ENCODE results near the gene UBQLN4.

Gene UBQLN4

DNA sequence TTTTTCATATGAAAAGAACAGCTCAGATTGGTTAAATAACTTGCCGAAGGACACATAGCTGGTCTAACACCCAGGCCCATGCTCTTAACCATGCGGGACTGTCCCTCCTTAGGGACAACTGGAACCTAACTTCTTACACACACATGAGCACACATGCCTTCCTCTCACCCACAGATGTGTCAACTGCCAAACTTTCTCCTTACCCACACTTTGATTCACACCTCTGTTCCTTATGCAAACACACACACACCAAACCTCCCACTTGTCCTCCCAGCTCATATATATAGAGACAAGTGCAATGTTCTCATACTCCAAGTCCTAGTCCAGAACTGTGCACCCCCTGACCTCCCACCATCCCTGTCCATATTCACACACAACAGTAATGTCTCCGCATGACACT is 11.6 kb upstream of the UBQLN4 start:
- ChIA-PET CTCF (interaction anchor here (0.6 to 7.2 kb wide), 17 partner anchors 8 to 814 kb away, joined by 3 to 65 read pairs (median 6); partner anchors contain the start of genes KHDC4, SSR2 and UBQLN4), POLR2A (interaction anchor here (0.5 to 1.0 kb wide), 2 partner anchors 14 to 233 kb away, joined by 3 to 7 read pairs; no protein-coding TSS in a partner anchor)
- no peaks in the 10 kb centered on the region for H3K36me3 ChIP-seq (ENCODE audit: control insufficient read depth in 2 of 2, insufficient read depth in 1 of 2, low read length in 2 of 2)
- H3K27ac ChIP-seq (ENCODE audit: extremely low read depth, low read depth, low read length) = no peak overlapping the region
- TF ChIP-seq PATZ1 (tag by site-specific recombination; IDR thresholded peaks at IDR 0.05) (no peak), ZNF350 (tag by site-specific recombination; IDR thresholded peaks at IDR 0.05) (no peak), ZNF658 (tag by site-specific recombination; IDR thresholded peaks at IDR 0.05) (no peak), ZBTB7A (tag by site-specific recombination; IDR thresholded peaks at IDR 0.05; ENCODE audit: low read depth) (no peak), ZNF121 (tag by site-specific recombination; IDR thresholded peaks at IDR 0.05) (no peak), ZNF521 (tag by site-specific recombination; IDR thresholded peaks at IDR 0.05) (no peak), WT1 (tag by site-specific recombination; IDR thresholded peaks at IDR 0.05) (no peak), ZFHX2 (tag by site-specific recombination; conservative IDR thresholded peaks at IDR 0.05) (peak; percentile 96), ZNF19 (tag by site-specific recombination; IDR thresholded peaks at IDR 0.05; ENCODE audit: low read depth) (no peak), ZNF544 (tag by site-specific recombination; IDR thresholded peaks at IDR 0.05) (no peak), EGR2 (tag by site-specific recombination; IDR thresholded peaks at IDR 0.05; ENCODE audit: low read depth) (peak; percentile 97), BCL11B (tag by site-specific recombination; IDR thresholded peaks at IDR 0.05; ENCODE audit: low read depth) (no peak), ZBTB26 (tag by site-specific recombination; optimal IDR thresholded peaks at IDR 0.05) (no peak), ZNF280C (tag by site-specific recombination; IDR thresholded peaks at IDR 0.05) (no peak), PBX3 (CRISPR knock-in tag; IDR thresholded peaks at IDR 0.05) (no peak)
- TF ChIP-seq, protein P1, sequence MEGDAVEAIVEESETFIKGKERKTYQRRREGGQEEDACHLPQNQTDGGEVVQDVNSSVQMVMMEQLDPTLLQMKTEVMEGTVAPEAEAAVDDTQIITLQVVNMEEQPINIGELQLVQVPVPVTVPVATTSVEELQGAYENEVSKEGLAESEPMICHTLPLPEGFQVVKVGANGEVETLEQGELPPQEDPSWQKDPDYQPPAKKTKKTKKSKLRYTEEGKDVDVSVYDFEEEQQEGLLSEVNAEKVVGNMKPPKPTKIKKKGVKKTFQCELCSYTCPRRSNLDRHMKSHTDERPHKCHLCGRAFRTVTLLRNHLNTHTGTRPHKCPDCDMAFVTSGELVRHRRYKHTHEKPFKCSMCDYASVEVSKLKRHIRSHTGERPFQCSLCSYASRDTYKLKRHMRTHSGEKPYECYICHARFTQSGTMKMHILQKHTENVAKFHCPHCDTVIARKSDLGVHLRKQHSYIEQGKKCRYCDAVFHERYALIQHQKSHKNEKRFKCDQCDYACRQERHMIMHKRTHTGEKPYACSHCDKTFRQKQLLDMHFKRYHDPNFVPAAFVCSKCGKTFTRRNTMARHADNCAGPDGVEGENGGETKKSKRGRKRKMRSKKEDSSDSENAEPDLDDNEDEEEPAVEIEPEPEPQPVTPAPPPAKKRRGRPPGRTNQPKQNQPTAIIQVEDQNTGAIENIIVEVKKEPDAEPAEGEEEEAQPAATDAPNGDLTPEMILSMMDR (tag by site-specific recombination; IDR thresholded peaks at IDR 0.05) = no peak
- TF ChIP-seq, protein P2, sequence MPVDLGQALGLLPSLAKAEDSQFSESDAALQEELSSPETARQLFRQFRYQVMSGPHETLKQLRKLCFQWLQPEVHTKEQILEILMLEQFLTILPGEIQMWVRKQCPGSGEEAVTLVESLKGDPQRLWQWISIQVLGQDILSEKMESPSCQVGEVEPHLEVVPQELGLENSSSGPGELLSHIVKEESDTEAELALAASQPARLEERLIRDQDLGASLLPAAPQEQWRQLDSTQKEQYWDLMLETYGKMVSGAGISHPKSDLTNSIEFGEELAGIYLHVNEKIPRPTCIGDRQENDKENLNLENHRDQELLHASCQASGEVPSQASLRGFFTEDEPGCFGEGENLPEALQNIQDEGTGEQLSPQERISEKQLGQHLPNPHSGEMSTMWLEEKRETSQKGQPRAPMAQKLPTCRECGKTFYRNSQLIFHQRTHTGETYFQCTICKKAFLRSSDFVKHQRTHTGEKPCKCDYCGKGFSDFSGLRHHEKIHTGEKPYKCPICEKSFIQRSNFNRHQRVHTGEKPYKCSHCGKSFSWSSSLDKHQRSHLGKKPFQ (tag by site-specific recombination; IDR thresholded peaks at IDR 0.05) = peak; percentile 63; the same call in 1 of the 2 replicates
- H3K9me3 ChIP-seq (ENCODE audit: control insufficient read depth, insufficient read depth, low read depth, low read length) = no peaks in the 10 kb centered on the region
- peaks cover 4% of the 10 kb centered on the region; the same call in 1 of the 2 replicates for H3K4me1 ChIP-seq (ENCODE audit: control insufficient read depth, insufficient read depth, low read length)
- no peak overlapping the region for H3K4me3 ChIP-seq (ENCODE audit: low read depth, low read length)
